ENCODE data around the gene LTB4R2. TPM values are rescaled to one million over a fixed set of nuclear protein-coding genes. Genes with fewer than 3 reads are reported as not detected.

Gene LTB4R2
- total and polyA plus RNA-seq, 2 donors = 5.5 to 6.5 TPM

DNA sequence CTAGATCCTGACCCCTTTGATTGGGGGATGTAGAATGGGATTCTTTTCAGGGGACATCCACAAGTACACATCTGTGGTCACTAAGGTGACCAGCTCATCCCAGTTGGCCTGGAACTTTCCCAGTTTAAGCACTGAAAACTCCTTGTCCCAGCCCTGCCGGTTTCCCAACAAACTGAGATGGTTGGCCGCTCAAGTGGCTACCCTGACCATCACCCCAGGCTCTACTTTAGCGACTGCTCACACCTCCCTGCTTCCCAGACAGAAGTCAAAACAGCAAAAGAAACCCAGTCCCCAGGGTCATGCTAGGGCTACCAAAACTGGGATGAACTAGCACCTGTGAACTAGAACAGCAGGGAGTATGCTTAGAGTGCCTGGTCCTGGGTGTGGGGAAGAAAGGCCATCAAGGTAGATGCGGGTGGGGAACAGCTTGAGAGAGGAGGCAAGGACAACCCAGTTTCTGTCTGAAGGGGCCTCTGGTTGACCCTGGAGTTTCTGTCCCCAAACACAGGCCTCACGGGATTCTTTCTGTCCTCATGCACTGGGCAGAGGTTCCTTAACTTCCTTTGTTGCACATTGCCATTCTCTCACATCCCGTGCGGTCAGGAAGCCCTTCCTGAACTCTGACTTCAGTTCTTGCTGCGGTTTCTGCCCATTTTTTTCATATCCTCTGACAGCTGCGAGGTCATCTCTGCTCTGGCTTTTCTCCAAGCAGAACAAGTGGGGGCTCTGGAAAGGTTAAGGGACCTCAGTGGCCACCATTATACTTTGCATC, 3.0 kb downstream of the LTB4R2 start:
- Histone ChIP-seq H3K4me3 (ENCODE audit: low read length in 2 of 2) (no peak overlapping the region), H3K36me3 (ENCODE audit: control insufficient read depth in 2 of 2, insufficient read depth in 2 of 2, low read length in 1 of 2) (peaks cover 0 to 10% of the 10 kb centered on the region in 2 donors), H3K9me3 (ENCODE audit: control insufficient read depth in 2 of 2, insufficient read depth in 1 of 2, low read length in 1 of 2) (no peaks in the 10 kb centered on the region), H3K4me1 (ENCODE audit: control insufficient read depth in 2 of 2, insufficient read depth in 2 of 2, low read length in 2 of 2) (peaks cover 9 to 59% of the 10 kb centered on the region in 2 donors), H3K27ac (ENCODE audit: low read depth in 1 of 2, low read length in 1 of 2) (peak overlapping the region in 1 of 2 donors; percentile 58), H3K27me3 (ENCODE audit: control insufficient read depth in 2 of 2, insufficient read depth in 1 of 2, low read length in 1 of 2) (peaks cover 0 to 5% of the 10 kb centered on the region in 2 donors)
- DNase-seq (ENCODE audit: low read depth in 6 of 9, low spot score in 9 of 9) = peak in 2 of 9 donors; percentile 32 to 58
- 33% methylated on average over 9 of the region's 9 CpGs for WGBS

DNA sequence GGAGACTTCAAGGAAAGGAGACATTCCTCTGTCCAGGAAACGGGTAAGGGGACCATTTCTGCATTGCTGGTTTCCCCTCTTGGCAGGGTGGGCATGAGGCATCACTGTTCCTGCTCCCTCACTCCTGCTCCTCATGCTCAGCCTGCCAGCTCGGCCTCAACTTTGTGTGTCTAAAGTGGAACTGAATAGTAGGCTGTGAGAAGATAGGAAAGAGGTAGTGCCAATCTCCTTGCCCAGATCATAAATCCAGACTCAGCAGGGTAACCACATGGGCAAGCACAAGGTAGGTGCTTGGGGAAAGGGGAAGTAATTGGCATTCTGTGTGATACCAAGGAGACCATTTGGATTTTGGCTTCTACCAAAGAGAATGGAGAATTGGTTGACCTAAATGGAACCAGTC, 4.0 kb downstream of the LTB4R2 start:
- Histone ChIP-seq H3K27me3 (ENCODE audit: control insufficient read depth in 2 of 2, insufficient read depth in 1 of 2, low read length in 1 of 2) (peaks cover 0 to 11% of the 10 kb centered on the region in 2 donors), H3K4me1 (ENCODE audit: control insufficient read depth in 2 of 2, insufficient read depth in 2 of 2, low read length in 2 of 2) (peaks cover 9 to 49% of the 10 kb centered on the region in 2 donors), H3K27ac (ENCODE audit: low read depth in 1 of 2, low read length in 1 of 2) (no peak overlapping the region), H3K9me3 (ENCODE audit: control insufficient read depth in 2 of 2, insufficient read depth in 1 of 2, low read length in 1 of 2) (no peaks in the 10 kb centered on the region), H3K36me3 (ENCODE audit: control insufficient read depth in 2 of 2, insufficient read depth in 2 of 2, low read length in 1 of 2) (peaks cover 0 to 2% of the 10 kb centered on the region in 2 donors), H3K4me3 (ENCODE audit: low read length in 2 of 2) (no peak overlapping the region)
- no peak for DNase-seq (ENCODE audit: low read depth in 6 of 9, low spot score in 9 of 9)
- WGBS = 32% methylated on average over 2 of the region's 2 CpGs

DNA sequence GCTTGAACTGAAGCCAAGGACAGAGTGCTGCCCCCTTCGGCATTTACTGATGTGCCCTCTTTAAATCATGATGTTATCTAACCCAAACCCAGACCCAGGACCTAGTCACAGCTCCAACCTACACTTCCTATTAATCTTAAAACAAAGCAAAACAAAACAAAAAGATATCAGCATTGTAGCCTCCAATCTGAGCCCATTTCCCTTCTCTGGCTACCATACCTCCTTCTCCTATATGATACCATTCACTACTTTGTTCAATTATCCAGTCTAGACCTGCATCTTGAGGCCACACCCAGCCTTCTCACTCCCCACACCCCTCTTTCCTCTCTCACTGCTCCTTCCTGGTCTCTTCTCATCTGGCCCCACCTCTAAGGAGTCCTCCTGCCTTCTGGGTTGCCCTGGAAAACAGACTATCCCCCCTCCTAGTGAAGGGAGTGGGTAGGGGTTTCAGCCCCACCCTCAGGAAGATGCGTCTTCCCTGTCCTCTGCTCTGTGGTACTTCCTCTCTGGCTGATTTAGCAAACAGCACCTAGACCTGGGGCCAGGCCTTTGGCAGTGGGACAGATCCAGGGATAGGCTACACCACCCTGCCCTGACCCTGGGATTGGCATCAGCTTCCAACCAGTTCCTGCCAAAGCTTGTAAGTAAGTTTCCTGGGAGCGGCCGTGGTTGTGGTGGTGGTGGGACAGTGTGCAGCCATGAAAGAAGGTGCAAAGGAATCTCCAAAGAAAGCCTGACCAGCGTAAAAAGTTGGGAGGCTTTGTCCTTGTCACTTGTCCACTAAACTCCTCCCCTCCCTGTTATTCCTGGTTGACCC, 4.6 kb downstream of the LTB4R2 start:
- Histone ChIP-seq H3K9me3 (ENCODE audit: control insufficient read depth in 2 of 2, insufficient read depth in 1 of 2, low read length in 1 of 2) (no peaks in the 10 kb centered on the region), H3K4me1 (ENCODE audit: control insufficient read depth in 2 of 2, insufficient read depth in 2 of 2, low read length in 2 of 2) (peaks cover 9 to 44% of the 10 kb centered on the region in 2 donors), H3K27me3 (ENCODE audit: control insufficient read depth in 2 of 2, insufficient read depth in 1 of 2, low read length in 1 of 2) (peaks cover 0 to 15% of the 10 kb centered on the region in 2 donors), H3K36me3 (ENCODE audit: control insufficient read depth in 2 of 2, insufficient read depth in 2 of 2, low read length in 1 of 2) (no peaks in the 10 kb centered on the region), H3K27ac (ENCODE audit: low read depth in 1 of 2, low read length in 1 of 2) (no peak overlapping the region), H3K4me3 (ENCODE audit: low read length in 2 of 2) (no peak overlapping the region)
- 82% methylated on average over 5 of the region's 5 CpGs for WGBS
- DNase-seq (ENCODE audit: low read depth in 6 of 9, low spot score in 9 of 9) = no peak

DNA sequence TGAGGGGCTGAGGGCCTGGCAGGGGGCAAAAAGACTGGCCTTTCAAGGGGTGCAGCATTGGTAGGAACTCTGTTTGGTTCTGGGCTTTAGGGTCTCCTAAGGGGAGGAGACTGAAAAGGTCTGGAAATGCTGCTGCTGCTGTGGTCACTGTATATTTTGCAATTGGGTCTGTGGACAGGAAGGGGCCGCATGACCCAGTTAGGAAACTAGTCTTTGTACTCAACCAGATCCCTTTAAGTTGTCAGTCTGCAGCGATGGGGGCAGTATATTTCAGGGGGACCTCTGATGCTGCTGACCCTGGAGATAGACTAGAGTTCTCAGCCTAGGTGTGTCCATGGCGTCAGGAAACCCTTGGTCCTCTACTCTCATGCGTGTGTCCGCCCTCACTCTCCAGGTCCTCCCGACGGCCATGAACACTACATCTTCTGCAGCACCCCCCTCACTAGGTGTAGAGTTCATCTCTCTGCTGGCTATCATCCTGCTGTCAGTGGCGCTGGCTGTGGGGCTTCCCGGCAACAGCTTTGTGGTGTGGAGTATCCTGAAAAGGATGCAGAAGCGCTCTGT, 5.4 kb downstream of the LTB4R2 start:
- 96% methylated on average over 10 of the region's 10 CpGs for WGBS
- Histone ChIP-seq H3K27me3 (ENCODE audit: control insufficient read depth in 2 of 2, insufficient read depth in 1 of 2, low read length in 1 of 2) (peaks cover 0 to 15% of the 10 kb centered on the region in 2 donors), H3K36me3 (ENCODE audit: control insufficient read depth in 2 of 2, insufficient read depth in 2 of 2, low read length in 1 of 2) (no peaks in the 10 kb centered on the region), H3K4me1 (ENCODE audit: control insufficient read depth in 2 of 2, insufficient read depth in 2 of 2, low read length in 2 of 2) (peaks cover 6 to 36% of the 10 kb centered on the region in 2 donors), H3K27ac (ENCODE audit: low read depth in 1 of 2, low read length in 1 of 2) (no peak overlapping the region), H3K4me3 (ENCODE audit: low read length in 2 of 2) (no peak overlapping the region), H3K9me3 (ENCODE audit: control insufficient read depth in 2 of 2, insufficient read depth in 1 of 2, low read length in 1 of 2) (no peaks in the 10 kb centered on the region)
- DNase-seq (ENCODE audit: low read depth in 6 of 9, low spot score in 9 of 9) = no peak

DNA sequence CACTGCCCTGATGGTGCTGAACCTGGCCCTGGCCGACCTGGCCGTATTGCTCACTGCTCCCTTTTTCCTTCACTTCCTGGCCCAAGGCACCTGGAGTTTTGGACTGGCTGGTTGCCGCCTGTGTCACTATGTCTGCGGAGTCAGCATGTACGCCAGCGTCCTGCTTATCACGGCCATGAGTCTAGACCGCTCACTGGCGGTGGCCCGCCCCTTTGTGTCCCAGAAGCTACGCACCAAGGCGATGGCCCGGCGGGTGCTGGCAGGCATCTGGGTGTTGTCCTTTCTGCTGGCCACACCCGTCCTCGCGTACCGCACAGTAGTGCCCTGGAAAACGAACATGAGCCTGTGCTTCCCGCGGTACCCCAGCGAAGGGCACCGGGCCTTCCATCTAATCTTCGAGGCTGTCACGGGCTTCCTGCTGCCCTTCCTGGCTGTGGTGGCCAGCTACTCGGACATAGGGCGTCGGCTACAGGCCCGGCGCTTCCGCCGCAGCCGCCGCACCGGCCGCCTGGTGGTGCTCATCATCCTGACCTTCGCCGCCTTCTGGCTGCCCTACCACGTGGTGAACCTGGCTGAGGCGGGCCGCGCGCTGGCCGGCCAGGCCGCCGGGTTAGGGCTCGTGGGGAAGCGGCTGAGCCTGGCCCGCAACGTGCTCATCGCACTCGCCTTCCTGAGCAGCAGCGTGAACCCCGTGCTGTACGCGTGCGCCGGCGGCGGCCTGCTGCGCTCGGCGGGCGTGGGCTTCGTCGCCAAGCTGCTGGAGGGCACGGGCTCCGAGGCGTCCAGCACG, 6.1 kb downstream of the LTB4R2 start:
- Histone ChIP-seq H3K36me3 (ENCODE audit: control insufficient read depth in 2 of 2, insufficient read depth in 2 of 2, low read length in 1 of 2) (no peaks in the 10 kb centered on the region), H3K9me3 (ENCODE audit: control insufficient read depth in 2 of 2, insufficient read depth in 1 of 2, low read length in 1 of 2) (no peaks in the 10 kb centered on the region), H3K4me3 (ENCODE audit: low read length in 2 of 2) (no peak overlapping the region), H3K27ac (ENCODE audit: low read depth in 1 of 2, low read length in 1 of 2) (peak overlapping the region in 1 of 2 donors; percentile 38), H3K27me3 (ENCODE audit: control insufficient read depth in 2 of 2, insufficient read depth in 1 of 2, low read length in 1 of 2) (peaks cover 0 to 15% of the 10 kb centered on the region in 2 donors), H3K4me1 (ENCODE audit: control insufficient read depth in 2 of 2, insufficient read depth in 2 of 2, low read length in 2 of 2) (peaks cover 2 to 34% of the 10 kb centered on the region in 2 donors)
- 94% methylated on average over 70 of the region's 70 CpGs for whole genome bisulfite sequencing
- no peak for DNase-seq (ENCODE audit: low read depth in 6 of 9, low spot score in 9 of 9)

DNA sequence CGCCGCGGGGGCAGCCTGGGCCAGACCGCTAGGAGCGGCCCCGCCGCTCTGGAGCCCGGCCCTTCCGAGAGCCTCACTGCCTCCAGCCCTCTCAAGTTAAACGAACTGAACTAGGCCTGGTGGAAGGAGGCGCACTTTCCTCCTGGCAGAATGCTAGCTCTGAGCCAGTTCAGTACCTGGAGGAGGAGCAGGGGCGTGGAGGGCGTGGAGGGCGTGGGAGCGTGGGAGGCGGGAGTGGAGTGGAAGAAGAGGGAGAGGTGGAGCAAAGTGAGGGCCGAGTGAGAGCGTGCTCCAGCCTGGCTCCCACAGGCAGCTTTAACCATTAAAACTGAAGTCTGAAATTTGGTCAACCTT, 6.6 kb downstream of the LTB4R2 start:
- peaks cover 0 to 29% of the 10 kb centered on the region in 2 donors for H3K4me1 ChIP-seq (ENCODE audit: control insufficient read depth in 2 of 2, insufficient read depth in 2 of 2, low read length in 2 of 2)
- peak overlapping the region in 1 of 2 donors; percentile 38 for H3K27ac ChIP-seq (ENCODE audit: low read depth in 1 of 2, low read length in 1 of 2)
- no peaks in the 10 kb centered on the region for H3K36me3 ChIP-seq (ENCODE audit: control insufficient read depth in 2 of 2, insufficient read depth in 2 of 2, low read length in 1 of 2)
- no peak for DNase-seq (ENCODE audit: low read depth in 6 of 9, low spot score in 9 of 9)
- H3K4me3 ChIP-seq (ENCODE audit: low read length in 2 of 2) = no peak overlapping the region
- peaks cover 0 to 11% of the 10 kb centered on the region in 2 donors for H3K27me3 ChIP-seq (ENCODE audit: control insufficient read depth in 2 of 2, insufficient read depth in 1 of 2, low read length in 1 of 2)
- 94% methylated on average over 18 of the region's 18 CpGs for WGBS
- H3K9me3 ChIP-seq (ENCODE audit: control insufficient read depth in 2 of 2, insufficient read depth in 1 of 2, low read length in 1 of 2) = no peaks in the 10 kb centered on the region

DNA sequence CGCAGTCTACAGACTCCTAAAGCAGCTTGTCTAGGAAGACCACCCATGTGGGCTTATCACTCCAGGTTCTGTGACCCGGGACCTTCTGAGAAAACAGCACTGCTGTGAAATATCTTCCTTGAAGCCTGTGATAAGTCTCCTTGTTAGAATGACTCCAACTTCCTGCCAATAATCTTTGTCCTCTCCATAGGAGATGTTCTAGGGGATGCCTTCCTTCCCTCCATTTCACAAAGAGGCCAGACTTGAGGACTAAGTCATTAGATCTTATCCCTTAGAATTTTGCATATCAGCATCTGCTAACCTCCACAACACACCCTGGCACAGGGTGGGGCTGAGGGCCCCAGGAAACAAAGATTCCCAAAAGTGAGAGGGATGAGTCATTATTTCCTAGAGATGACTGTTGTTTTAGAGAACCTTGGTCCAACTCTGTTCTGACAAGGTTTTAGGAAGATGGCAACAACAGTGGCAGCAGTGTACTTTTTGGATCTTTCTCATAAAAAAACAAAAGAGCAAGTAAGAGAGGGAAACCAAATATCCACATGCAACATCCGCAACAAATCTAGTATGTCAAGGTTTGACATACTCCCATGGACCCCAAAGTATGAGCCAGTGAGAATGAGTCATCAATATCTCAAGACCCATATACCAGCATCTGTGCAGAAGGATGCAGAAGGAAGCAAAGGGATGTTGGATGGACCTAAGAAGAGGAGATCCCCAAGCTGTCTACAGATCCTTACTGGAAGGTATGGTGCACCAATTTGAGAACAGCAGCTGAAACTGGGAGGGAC, 7.4 kb downstream of the LTB4R2 start:
- no peak for DNase-seq (ENCODE audit: low read depth in 6 of 9, low spot score in 9 of 9)
- peaks cover 0 to 10% of the 10 kb centered on the region in 2 donors for H3K27me3 ChIP-seq (ENCODE audit: control insufficient read depth in 2 of 2, insufficient read depth in 1 of 2, low read length in 1 of 2)
- H3K9me3 ChIP-seq (ENCODE audit: control insufficient read depth in 2 of 2, insufficient read depth in 1 of 2, low read length in 1 of 2) = no peaks in the 10 kb centered on the region
- H3K4me1 ChIP-seq (ENCODE audit: control insufficient read depth in 2 of 2, insufficient read depth in 2 of 2, low read length in 2 of 2) = peaks cover 0 to 21% of the 10 kb centered on the region in 2 donors
- no peaks in the 10 kb centered on the region for H3K36me3 ChIP-seq (ENCODE audit: control insufficient read depth in 2 of 2, insufficient read depth in 2 of 2, low read length in 1 of 2)
- 96% methylated on average over 3 of the region's 3 CpGs for WGBS
- H3K27ac ChIP-seq (ENCODE audit: low read depth in 1 of 2, low read length in 1 of 2) = no peak overlapping the region
- no peak overlapping the region for H3K4me3 ChIP-seq (ENCODE audit: low read length in 2 of 2)
